Activated CD4-positive, alpha-beta T cell treated with anti-CD3 and anti-CD28 coated beads, Interleukin-2, Interleukin-6, amounts not matched to agents 100 ng/mL and 50 ng/mL, durations not matched to agents 16 hours and 8 hours (primary cell): Measurements from ENCODE around the gene FBXW8.
A peak's percentile ranks its signal among the peaks of the same experiment; 100 is the strongest.

Experiments
- DNase-seq: peaks from one replicate; pipeline ENCODE4 v3.0.0-alpha.2; 2020

Gene FBXW8

DNA sequence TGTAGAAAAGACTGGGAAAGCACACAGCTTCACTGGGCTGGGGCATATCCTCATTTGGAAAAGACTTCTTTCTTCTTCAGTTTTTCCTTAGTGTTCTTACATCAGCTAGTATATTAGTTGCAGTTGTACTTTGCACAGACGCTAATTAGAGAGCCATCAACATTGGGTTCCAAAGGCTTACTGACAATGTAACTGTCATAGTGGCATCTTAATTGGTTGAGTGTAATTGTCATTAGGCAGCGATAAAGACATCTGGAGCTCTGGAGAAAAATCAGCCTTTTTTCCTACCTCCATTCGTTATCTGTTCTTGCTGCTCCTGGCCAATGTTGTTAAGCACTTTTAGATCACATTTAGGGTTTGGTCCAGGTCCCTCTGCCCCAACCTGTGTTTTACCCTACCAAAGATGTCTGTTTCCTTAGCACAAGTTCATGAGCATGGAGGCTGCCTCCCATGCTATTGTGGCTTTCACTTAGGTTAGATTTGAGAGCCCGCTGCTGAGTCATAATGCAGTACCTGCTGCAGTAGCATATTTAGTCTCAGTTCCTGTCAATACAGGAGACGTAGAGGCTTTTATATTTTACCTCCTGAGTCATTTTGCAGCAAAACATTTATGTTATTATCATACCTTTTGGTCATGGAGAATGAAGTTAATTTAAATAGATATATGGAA lies 49.2 kb downstream of the FBXW8 start:
- DNase-seq: peak; percentile 89

GRCh38 chr12:116962197-116962596 lies 51.4 kb downstream of the FBXW8 start:
- peak; percentile 41 for DNase-seq

GRCh38 chr12:116962783-116963356 lies 52.1 kb downstream of the FBXW8 start:
- DNase-seq: no peak

- DNase-seq: no peak
Observed at GRCh38 chr12:116964054-116965050, 53.6 kb downstream of the FBXW8 start.

DNA sequence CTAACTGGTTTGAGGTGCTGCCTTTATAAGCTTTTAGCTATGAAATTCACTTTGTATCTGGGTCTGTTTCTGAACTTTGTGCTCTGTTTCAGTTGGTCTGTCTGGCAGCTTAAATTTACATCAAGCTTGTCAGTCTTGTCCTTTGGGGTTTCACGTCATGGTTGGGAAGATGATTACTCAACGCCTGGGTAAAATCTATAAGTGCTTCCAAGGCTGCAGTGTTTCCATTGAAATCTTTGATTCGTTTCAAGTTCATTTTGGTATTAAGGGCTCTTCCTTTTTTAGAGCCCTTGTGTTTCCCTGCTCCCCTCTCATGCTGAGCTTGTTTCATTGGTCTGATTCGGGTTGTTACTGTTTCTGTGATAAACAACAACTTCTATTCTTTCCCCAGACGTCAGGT lies 58.2 kb downstream of the FBXW8 start:
- DNase-seq: no peak

- DNase-seq: no peak
Observed at GRCh38 chr12:116969615-116970585, 59.1 kb downstream of the FBXW8 start.

DNA sequence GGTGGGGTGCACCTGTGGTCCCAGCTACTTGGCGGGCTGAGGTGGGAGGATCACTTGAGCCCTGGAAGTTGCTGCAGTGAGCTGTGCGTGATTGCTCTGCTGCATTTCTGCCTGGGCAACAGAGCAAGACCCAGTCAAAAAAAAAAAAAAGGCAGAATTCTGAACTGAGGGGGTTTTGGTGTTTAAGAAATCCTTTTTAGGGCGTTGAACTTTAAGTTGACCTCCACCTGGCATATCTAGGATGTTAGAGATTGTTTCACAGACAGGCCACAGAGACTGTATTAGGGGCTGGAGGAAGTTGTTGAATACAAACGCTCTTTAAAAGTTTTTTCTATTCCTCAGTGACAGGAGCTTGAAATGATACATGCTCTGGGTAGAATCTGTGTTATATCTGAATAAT lies 60.5 kb downstream of the FBXW8 start:
- DNase-seq: no peak

DNA sequence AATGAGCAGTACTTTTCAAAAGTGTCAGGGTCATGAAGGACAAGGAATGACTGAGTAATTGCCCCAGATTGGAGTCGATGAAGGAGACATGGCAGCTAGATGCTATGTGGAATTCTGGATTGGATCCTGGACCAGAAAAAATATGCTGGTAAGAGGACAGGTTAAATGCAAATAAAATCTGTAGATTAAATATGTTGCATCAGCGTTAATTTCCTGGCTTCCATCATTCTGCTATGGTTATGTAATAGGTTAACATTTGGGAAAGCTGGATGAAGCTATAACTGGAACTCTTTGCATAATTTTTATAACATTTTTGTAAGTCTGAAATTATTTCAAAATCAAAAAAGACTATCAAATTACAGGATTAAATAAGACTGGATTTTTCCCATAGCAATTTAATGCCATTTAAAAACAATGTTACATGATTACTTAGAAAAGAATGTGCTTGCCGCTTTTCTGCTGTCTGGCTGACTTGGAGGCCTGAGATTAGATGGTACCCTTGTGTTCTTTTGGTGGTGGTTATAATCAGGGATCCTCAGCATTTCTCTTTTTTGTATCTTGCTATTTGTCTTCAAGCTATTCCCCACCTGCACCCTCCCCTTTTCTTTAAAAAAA lies 65.1 kb downstream of the FBXW8 start:
- no peak for DNase-seq

- no peak for DNase-seq
Observed at GRCh38 chr12:116977465-116978380, 67.0 kb downstream of the FBXW8 start.

- DNase-seq: no peak
Observed at GRCh38 chr12:116978791-116979508, 68.2 kb downstream of the FBXW8 start.

DNA sequence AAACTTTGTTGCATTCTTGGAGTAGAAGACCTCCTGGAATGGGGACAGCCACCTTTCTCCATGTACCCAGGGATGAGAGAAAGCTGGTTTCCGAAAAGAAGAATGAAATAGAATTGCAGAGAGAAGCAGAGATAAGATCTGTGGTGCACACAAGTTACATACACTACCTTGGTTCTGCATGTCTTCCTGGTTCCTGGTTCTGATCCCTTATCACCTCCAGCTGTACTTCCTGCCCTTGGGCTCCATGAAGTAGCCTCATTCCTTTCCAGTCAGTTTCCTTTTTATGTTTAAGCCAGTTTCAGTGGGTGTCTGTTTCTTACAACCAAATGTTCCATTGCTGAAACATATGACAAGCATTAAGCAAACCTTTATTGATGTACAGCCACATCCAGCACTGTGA lies 69.3 kb downstream of the FBXW8 start:
- no peak for DNase-seq

- no peak for DNase-seq
Observed at GRCh38 chr12:116982791-116983411, 72.2 kb downstream of the FBXW8 start.

GRCh38 chr12:116984098-116984497 lies 73.3 kb downstream of the FBXW8 start:
- DNase-seq: no peak

GRCh38 chr12:116990329-116990728 lies 79.6 kb downstream of the FBXW8 start:
- DNase-seq: no peak

- no peak for DNase-seq
Observed at GRCh38 chr12:116990971-116991966, 80.5 kb downstream of the FBXW8 start.

DNA sequence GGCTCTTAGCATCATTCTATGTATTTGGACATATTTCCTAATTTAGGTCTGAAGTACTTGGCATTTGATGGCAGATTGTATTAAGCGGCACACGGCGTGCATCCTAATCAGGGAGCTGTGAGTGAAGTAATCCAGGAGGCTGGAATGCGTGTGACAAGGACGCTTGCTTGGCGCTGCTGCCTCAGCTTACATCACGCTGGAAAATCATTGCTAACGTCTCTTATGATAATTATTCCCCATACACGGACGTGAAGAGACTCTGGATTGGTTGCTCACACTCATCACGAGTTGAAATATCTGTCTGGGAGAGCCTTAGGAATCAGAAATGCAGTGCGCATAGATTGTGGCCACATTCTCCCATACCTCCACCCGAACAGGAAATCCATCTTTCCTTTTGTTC lies 85.3 kb downstream of the FBXW8 start:
- no peak for DNase-seq

- no peak for DNase-seq
Observed at GRCh38 chr12:116996621-116997020, 85.9 kb downstream of the FBXW8 start.

GRCh38 chr12:116999066-116999465 lies 88.3 kb downstream of the FBXW8 start:
- no peak for DNase-seq
